ENCODE measurements around the gene STK10. TPM values are rescaled to one million over a fixed set of nuclear protein-coding genes. Genes with fewer than 3 reads are reported as not detected.

STK10 gene
- total and polyA plus RNA-seq, 9 of the 15 experiments (the other 6 are each of a cell fraction or from before 2014, with no cell fraction given): 0.30 to 6.7 (median 2.4) TPM

DNA sequence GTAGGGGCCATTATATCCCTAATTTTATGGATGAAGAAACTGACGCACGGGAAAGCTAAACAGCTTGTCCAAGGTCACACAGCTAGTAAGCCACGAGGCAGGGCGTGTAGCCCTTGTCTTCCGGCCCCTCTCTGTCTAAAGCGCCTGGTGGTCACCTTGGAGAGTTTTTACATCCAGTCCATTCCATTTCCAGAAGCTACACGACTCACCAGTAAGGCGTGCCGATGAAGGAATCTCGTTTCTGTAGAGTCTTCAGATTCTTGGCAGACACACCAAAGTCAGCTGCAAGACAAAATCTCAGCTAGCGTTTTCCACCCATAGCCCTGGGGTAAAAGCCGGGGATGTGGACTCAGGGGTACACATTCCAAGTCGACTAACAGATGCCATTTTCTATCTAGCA, 80.5 kb downstream of the STK10 start:
- TF ChIP-seq POLR2H (tag; IDR thresholded peaks at IDR 0.05; ENCODE audit: low read depth): no peak
- no peak for TF ChIP-seq SRSF9 (IDR thresholded peaks at IDR 0.05; ENCODE audit: borderline replicate concordance, low read depth, low read length)
- no peak for TF ChIP-seq DMBX1 (CRISPR knock-in tag; IDR thresholded peaks at IDR 0.05; ENCODE audit: borderline replicate concordance)
- TF ChIP-seq, protein P1, sequence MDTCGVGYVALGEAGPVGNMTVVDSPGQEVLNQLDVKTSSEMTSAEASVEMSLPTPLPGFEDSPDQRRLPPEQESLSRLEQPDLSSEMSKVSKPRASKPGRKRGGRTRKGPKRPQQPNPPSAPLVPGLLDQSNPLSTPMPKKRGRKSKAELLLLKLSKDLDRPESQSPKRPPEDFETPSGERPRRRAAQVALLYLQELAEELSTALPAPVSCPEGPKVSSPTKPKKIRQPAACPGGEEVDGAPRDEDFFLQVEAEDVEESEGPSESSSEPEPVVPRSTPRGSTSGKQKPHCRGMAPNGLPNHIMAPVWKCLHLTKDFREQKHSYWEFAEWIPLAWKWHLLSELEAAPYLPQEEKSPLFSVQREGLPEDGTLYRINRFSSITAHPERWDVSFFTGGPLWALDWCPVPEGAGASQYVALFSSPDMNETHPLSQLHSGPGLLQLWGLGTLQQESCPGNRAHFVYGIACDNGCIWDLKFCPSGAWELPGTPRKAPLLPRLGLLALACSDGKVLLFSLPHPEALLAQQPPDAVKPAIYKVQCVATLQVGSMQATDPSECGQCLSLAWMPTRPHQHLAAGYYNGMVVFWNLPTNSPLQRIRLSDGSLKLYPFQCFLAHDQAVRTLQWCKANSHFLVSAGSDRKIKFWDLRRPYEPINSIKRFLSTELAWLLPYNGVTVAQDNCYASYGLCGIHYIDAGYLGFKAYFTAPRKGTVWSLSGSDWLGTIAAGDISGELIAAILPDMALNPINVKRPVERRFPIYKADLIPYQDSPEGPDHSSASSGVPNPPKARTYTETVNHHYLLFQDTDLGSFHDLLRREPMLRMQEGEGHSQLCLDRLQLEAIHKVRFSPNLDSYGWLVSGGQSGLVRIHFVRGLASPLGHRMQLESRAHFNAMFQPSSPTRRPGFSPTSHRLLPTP (IDR thresholded peaks at IDR 0.05; ENCODE audit: borderline replicate concordance, extremely low read depth, insufficient read length): no peak
- no peak for TF ChIP-seq NCOA6 (IDR thresholded peaks at IDR 0.05)
- no peak for TF ChIP-seq SMARCE1 (IDR thresholded peaks at IDR 0.05)
- no peak for TF ChIP-seq CHD2 (IDR thresholded peaks at IDR 0.05; ENCODE audit: low read depth, low read length)
- no peak for TF ChIP-seq FOXA1 (IDR thresholded peaks at IDR 0.05; ENCODE audit: borderline replicate concordance)
- TF ChIP-seq SIN3B (IDR thresholded peaks at IDR 0.05; ENCODE audit: low read depth): no peak
- TF ChIP-seq, protein P2, sequence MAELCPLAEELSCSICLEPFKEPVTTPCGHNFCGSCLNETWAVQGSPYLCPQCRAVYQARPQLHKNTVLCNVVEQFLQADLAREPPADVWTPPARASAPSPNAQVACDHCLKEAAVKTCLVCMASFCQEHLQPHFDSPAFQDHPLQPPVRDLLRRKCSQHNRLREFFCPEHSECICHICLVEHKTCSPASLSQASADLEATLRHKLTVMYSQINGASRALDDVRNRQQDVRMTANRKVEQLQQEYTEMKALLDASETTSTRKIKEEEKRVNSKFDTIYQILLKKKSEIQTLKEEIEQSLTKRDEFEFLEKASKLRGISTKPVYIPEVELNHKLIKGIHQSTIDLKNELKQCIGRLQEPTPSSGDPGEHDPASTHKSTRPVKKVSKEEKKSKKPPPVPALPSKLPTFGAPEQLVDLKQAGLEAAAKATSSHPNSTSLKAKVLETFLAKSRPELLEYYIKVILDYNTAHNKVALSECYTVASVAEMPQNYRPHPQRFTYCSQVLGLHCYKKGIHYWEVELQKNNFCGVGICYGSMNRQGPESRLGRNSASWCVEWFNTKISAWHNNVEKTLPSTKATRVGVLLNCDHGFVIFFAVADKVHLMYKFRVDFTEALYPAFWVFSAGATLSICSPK (IDR thresholded peaks at IDR 0.05; ENCODE audit: borderline replicate concordance): no peak
- no peak for TF ChIP-seq ZNF324 (CRISPR knock-in tag; IDR thresholded peaks at IDR 0.05)
- no peak for TF ChIP-seq CHD1 (IDR thresholded peaks at IDR 0.05; ENCODE audit: low read length)
- no peak for TF ChIP-seq ZNF551 (CRISPR knock-in tag; IDR thresholded peaks at IDR 0.05)
- TF ChIP-seq, protein P3, sequence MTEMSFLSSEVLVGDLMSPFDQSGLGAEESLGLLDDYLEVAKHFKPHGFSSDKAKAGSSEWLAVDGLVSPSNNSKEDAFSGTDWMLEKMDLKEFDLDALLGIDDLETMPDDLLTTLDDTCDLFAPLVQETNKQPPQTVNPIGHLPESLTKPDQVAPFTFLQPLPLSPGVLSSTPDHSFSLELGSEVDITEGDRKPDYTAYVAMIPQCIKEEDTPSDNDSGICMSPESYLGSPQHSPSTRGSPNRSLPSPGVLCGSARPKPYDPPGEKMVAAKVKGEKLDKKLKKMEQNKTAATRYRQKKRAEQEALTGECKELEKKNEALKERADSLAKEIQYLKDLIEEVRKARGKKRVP (CRISPR knock-in tag; IDR thresholded peaks at IDR 0.05): no peak
- TF ChIP-seq, protein P4, sequence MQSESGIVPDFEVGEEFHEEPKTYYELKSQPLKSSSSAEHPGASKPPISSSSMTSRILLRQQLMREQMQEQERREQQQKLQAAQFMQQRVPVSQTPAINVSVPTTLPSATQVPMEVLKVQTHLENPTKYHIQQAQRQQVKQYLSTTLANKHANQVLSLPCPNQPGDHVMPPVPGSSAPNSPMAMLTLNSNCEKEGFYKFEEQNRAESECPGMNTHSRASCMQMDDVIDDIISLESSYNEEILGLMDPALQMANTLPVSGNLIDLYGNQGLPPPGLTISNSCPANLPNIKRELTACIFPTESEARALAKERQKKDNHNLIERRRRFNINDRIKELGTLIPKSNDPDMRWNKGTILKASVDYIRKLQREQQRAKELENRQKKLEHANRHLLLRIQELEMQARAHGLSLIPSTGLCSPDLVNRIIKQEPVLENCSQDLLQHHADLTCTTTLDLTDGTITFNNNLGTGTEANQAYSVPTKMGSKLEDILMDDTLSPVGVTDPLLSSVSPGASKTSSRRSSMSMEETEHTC (IDR thresholded peaks at IDR 0.05): no peak
- TF ChIP-seq ZNF766 (CRISPR knock-in tag; conservative IDR thresholded peaks at IDR 0.05): no peak
- ChIA-PET CTCF (ENCODE audit: low intra/inter-chr PET ratio) (interaction anchor here (1.0 to 2.2 kb wide), 2 partner anchors 81 to 83 kb away, joined by 3 to 26 read pairs; partner anchors contain the start of gene STK10), POLR2A (no interaction called here)
- no peak overlapping the region for H2AFZ ChIP-seq (ENCODE audit: low read depth, low read length)
- no peaks in the 10 kb centered on the region for H3K9me1 ChIP-seq (ENCODE audit: control insufficient read depth, insufficient read depth, low read length)
- no peaks in the 10 kb centered on the region for H3K36me3 ChIP-seq (ENCODE audit: control insufficient read depth, insufficient read depth, low read length)
- H3K27me3 ChIP-seq (ENCODE audit: control insufficient read depth in 2 of 2, insufficient read depth in 2 of 2, low read length in 2 of 2): peaks cover 0 to 5% of the 10 kb centered on the region in 2 experiments; a peak in 1 of 5 replicates
- H3K4me3 ChIP-seq: no peak overlapping the region
- H3K9ac ChIP-seq (ENCODE audit: insufficient read depth in 1 of 2, low read depth in 2 of 2, low read length in 2 of 2): no peak overlapping the region
- in situ Hi-C loops (cut with MboI): loop anchor here (10.0 kb wide), 1 partner anchor 347 kb away; the partner anchor contains the start of gene SH3PXD2B
- no peak overlapping the region for H3K4me2 ChIP-seq (ENCODE audit: insufficient read depth, low read length)
- no peak overlapping the region for H3K27ac ChIP-seq (ENCODE audit: extremely low read depth, low read depth, low read length)
- H3K79me2 ChIP-seq (ENCODE audit: control insufficient read depth, insufficient read depth, low read length): no peaks in the 10 kb centered on the region
- intact Hi-C loops (cut with micrococcal nuclease): loop anchor here (1.0 to 10.0 kb wide), 5 partner anchors 81 to 590 kb away; partner anchors contain the start of genes SH3PXD2B and STK10
- FAIRE-seq: no peak
- H3K9me3 ChIP-seq (replicated peaks; ENCODE audit: control insufficient read depth, insufficient read depth, low read depth, low read length): no peaks in the 10 kb centered on the region
- 43% methylated on average over 13 of the region's 13 CpGs for WGBS (ENCODE audit: insufficient coverage, low coverage, missing lambda C conversion rate)
- no TSS peak for BruUV-seq (replicated peaks)
- no peak for ATAC-seq
- H4K20me1 ChIP-seq (replicated peaks; ENCODE audit: control insufficient read depth, insufficient read depth, low read length): no peaks in the 10 kb centered on the region
- DNase-seq (ENCODE audit: extremely low read depth in 1 of 4, low spot score in 3 of 4): no peak
- peaks cover 26 to 39% of the 10 kb centered on the region in 2 experiments; a peak in 4 of 5 replicates for H3K4me1 ChIP-seq (replicated peaks in 1 of 2; ENCODE audit: control insufficient read depth in 2 of 2, insufficient read depth in 2 of 2, low read length in 2 of 2)
